Measurements from ENCODE around the gene EOLA1.

Gene EOLA1

DNA sequence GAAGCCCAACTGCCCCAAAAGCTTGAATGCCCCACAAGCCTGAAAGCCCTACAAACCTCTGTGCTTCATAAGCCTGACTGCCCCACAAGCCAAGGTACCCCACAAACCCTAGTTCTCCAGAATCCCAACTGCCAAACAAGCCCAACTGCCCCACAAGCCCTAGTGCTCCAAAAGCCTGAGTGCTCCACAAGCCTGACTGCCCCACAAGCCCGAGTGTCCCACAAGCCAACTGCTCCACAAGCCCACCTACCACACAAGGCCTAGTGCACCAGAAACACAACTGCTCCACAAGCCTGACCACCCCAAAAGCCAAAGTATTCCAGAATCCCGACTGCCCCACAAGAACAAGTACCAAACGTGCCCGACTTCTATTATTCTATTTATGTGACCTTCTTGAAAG, 22.5 kb downstream of the EOLA1 start:
- no peak overlapping the region for H2BK5ac ChIP-seq (ENCODE audit: low read depth, low read length, poor library complexity)
- H2BK12ac ChIP-seq (ENCODE audit: low read length) = no peak overlapping the region
- H3K27me3 ChIP-seq (ENCODE audit: insufficient read depth, low read length) = no peaks in the 10 kb centered on the region
- H3K4me3 ChIP-seq (ENCODE audit: low read depth, low read length) = no peak overlapping the region
- H3K23ac ChIP-seq (ENCODE audit: low read length) = no peak overlapping the region
- H3K36me3 ChIP-seq (ENCODE audit: control insufficient read depth in 1 of 2, insufficient read depth in 2 of 2, low read length in 2 of 2) = no peaks in the 10 kb centered on the region
- no peak overlapping the region for H3K14ac ChIP-seq (ENCODE audit: low read length)
- no peaks in the 10 kb centered on the region for H3K79me1 ChIP-seq (ENCODE audit: low read length)
- DNase-seq = no peak
- no peaks in the 10 kb centered on the region for H3K4me1 ChIP-seq (ENCODE audit: control insufficient read depth in 1 of 2, insufficient read depth in 2 of 2, low read length in 2 of 2)
- no peak overlapping the region for H4K12ac ChIP-seq (ENCODE audit: low read depth, low read length)
- WGBS (ENCODE audit: extremely low coverage, insufficient coverage, insufficient read length) = no CpG with 5 or more reads among the region's 4 CpGs
- H3K27ac ChIP-seq (ENCODE audit: low read depth, low read length) = no peak overlapping the region
- H3K18ac ChIP-seq (ENCODE audit: low read length) = no peak overlapping the region
- no peak overlapping the region for H4K8ac ChIP-seq (ENCODE audit: low read depth, low read length)
- H3K79me2 ChIP-seq (ENCODE audit: control insufficient read depth, insufficient read depth, low read length, poor library complexity) = no peaks in the 10 kb centered on the region
- H3K4ac ChIP-seq (ENCODE audit: low read depth, low read length) = no peak overlapping the region
- H3K9ac ChIP-seq (ENCODE audit: low read length) = no peak overlapping the region
- no peak overlapping the region for H3K4me2 ChIP-seq (ENCODE audit: low read length)
- no peak overlapping the region for H2BK120ac ChIP-seq (ENCODE audit: insufficient read depth, low read length, poor library complexity)
- peaks cover 2% of the 10 kb centered on the region for H3K9me3 ChIP-seq (ENCODE audit: insufficient read depth, low read depth, low read length)
- no peak overlapping the region for H2AK5ac ChIP-seq (ENCODE audit: low read length)
- H4K91ac ChIP-seq (ENCODE audit: low read depth, low read length) = no peak overlapping the region
- H2AFZ ChIP-seq (ENCODE audit: insufficient read depth, low read length, poor library complexity) = no peak overlapping the region

DNA sequence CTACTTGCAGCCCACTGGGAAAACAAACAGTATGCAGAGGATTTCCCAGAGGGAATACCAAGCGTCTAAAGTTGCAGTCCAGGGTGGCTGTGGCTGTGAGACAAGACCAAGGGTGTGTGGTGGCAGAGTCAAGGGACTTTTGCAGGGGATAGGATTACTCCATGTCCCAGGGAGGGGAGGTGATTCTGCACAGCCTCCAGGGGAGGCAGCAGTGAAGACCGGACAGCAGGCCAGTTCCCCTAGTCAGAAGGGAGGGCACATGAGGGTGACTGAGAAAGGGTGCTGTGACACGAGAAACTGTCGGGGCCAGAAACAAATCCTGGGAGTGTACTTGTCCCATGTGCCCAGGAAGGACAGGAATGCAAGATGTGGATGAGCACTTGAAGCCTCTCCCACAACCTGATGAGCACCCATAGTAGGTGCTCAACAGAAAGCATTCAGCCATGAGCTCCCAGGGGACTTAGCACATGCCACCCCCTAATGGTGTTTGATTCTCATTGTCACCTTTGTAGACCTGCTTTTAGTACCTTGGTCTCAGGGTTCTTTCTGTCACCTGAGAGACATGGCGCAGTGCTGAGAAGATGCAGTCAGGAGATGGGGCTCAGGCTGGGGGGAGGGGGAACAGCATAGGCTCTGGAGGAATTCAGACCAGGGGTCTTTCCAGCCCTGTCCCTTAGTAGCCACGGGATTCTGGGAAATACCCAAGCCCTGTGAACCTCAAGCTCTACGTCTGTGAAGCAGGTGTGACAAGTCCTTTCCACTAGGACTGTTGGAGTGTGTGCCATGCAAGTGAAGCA, 27.0 kb downstream of the EOLA1 start:
- Histone ChIP-seq H4K12ac (ENCODE audit: low read depth, low read length) (no peak overlapping the region), H3K9ac (ENCODE audit: low read length) (no peak overlapping the region), H3K9me3 (ENCODE audit: insufficient read depth, low read depth, low read length) (peaks cover 2% of the 10 kb centered on the region), H4K8ac (ENCODE audit: low read depth, low read length) (no peak overlapping the region), H3K4ac (ENCODE audit: low read depth, low read length) (no peak overlapping the region), H3K14ac (ENCODE audit: low read length) (no peak overlapping the region), H2BK12ac (ENCODE audit: low read length) (no peak overlapping the region), H2AFZ (ENCODE audit: insufficient read depth, low read length, poor library complexity) (no peak overlapping the region), H3K4me1 (ENCODE audit: control insufficient read depth in 1 of 2, insufficient read depth in 2 of 2, low read length in 2 of 2) (no peaks in the 10 kb centered on the region), H3K18ac (ENCODE audit: low read length) (no peak overlapping the region), H3K79me1 (ENCODE audit: low read length) (no peaks in the 10 kb centered on the region), H4K91ac (ENCODE audit: low read depth, low read length) (no peak overlapping the region), H3K4me3 (ENCODE audit: low read depth, low read length) (no peak overlapping the region), H3K36me3 (ENCODE audit: control insufficient read depth in 1 of 2, insufficient read depth in 2 of 2, low read length in 2 of 2) (no peaks in the 10 kb centered on the region), H3K79me2 (ENCODE audit: control insufficient read depth, insufficient read depth, low read length, poor library complexity) (no peaks in the 10 kb centered on the region), H3K23ac (ENCODE audit: low read length) (no peak overlapping the region), H3K27ac (ENCODE audit: low read depth, low read length) (no peak overlapping the region), H2BK120ac (ENCODE audit: insufficient read depth, low read length, poor library complexity) (no peak overlapping the region), H2BK5ac (ENCODE audit: low read depth, low read length, poor library complexity) (no peak overlapping the region), H3K27me3 (ENCODE audit: insufficient read depth, low read length) (no peaks in the 10 kb centered on the region), H2AK5ac (ENCODE audit: low read length) (no peak overlapping the region), H3K4me2 (ENCODE audit: low read length) (no peak overlapping the region)
- no CpG with 5 or more reads among the region's 7 CpGs for WGBS (ENCODE audit: extremely low coverage, insufficient coverage, insufficient read length)
- DNase-seq = no peak

DNA sequence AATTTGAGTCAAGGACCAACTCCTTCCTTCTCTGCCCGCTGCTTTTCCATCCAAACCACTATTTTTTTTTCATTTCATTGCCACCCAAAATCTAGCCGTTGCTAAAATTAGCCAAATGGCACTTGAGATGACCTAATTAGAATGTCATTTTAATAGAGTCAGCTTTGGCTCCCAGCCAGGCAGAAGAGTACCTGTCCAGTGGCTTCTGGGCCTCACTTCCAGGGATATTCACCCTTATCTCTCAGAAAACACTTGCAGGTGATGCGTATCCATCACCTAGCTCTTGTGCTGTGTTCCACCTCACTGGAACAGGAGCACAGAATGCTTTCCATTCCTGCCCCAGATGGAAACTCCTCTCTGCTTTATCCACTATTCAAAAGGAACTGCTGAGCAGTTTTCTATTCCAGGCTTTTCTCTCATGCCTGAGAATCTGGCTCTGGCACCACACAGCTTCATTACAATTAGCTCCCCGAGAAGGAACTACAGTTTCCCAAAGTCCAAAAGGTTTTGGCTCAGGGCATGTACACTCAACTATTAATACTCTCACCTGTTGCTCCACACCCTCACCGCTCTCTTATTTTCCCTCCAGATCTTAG, 28.0 kb downstream of the EOLA1 start:
- no peak overlapping the region for H2BK12ac ChIP-seq (ENCODE audit: low read length)
- no peak overlapping the region for H3K9ac ChIP-seq (ENCODE audit: low read length)
- H3K79me1 ChIP-seq (ENCODE audit: low read length) = no peaks in the 10 kb centered on the region

DNA sequence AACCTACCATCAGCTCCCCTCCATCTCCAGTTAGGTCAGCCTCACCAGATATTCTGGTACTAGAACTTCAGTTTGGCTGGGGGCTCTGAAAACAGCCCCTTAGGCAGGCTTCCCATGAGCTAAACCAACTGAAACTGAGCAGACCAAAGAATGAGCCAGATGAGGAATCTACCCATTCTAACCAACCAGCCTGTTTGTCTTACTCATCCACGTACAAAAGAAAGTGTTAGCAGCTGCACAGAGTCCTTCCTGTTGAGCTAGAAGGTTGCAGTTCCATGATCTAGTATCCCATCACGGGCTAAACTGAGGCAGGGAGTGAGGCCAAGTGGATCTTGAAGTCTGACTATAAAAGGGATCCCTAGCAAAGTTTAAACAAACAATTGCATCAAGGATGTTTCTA, 29.0 kb downstream of the EOLA1 start:
- no peak overlapping the region for H3K23ac ChIP-seq (ENCODE audit: low read length)
- no peak overlapping the region for H3K9ac ChIP-seq (ENCODE audit: low read length)
- no peaks in the 10 kb centered on the region for H3K36me3 ChIP-seq (ENCODE audit: control insufficient read depth in 1 of 2, insufficient read depth in 2 of 2, low read length in 2 of 2)
- no peak overlapping the region for H4K8ac ChIP-seq (ENCODE audit: low read depth, low read length)
- H4K91ac ChIP-seq (ENCODE audit: low read depth, low read length) = no peak overlapping the region
- no peak overlapping the region for H3K4me2 ChIP-seq (ENCODE audit: low read length)
- H3K14ac ChIP-seq (ENCODE audit: low read length) = no peak overlapping the region
- no peak overlapping the region for H2BK5ac ChIP-seq (ENCODE audit: low read depth, low read length, poor library complexity)
- no peaks in the 10 kb centered on the region for H3K4me1 ChIP-seq (ENCODE audit: control insufficient read depth in 1 of 2, insufficient read depth in 2 of 2, low read length in 2 of 2)
- H2BK12ac ChIP-seq (ENCODE audit: low read length) = no peak overlapping the region
- no peaks in the 10 kb centered on the region for H3K9me3 ChIP-seq (ENCODE audit: insufficient read depth, low read depth, low read length)
- H2BK120ac ChIP-seq (ENCODE audit: insufficient read depth, low read length, poor library complexity) = no peak overlapping the region
- H3K27ac ChIP-seq (ENCODE audit: low read depth, low read length) = no peak overlapping the region
- H3K27me3 ChIP-seq (ENCODE audit: insufficient read depth, low read length) = no peaks in the 10 kb centered on the region
- no peaks in the 10 kb centered on the region for H3K79me2 ChIP-seq (ENCODE audit: control insufficient read depth, insufficient read depth, low read length, poor library complexity)
- WGBS (ENCODE audit: extremely low coverage, insufficient coverage, insufficient read length) = no CpG with 5 or more reads among the region's 2 CpGs
- H4K12ac ChIP-seq (ENCODE audit: low read depth, low read length) = no peak overlapping the region
- H3K18ac ChIP-seq (ENCODE audit: low read length) = no peak overlapping the region
- no peak overlapping the region for H2AK5ac ChIP-seq (ENCODE audit: low read length)
- no peaks in the 10 kb centered on the region for H3K79me1 ChIP-seq (ENCODE audit: low read length)
- no peak for DNase-seq
- no peak overlapping the region for H3K4ac ChIP-seq (ENCODE audit: low read depth, low read length)
- no peak overlapping the region for H2AFZ ChIP-seq (ENCODE audit: insufficient read depth, low read length, poor library complexity)
- H3K4me3 ChIP-seq (ENCODE audit: low read depth, low read length) = no peak overlapping the region

More for the DNA sequence above, 28.0 kb downstream of the EOLA1 start:
- Histone ChIP-seq H3K27me3 (ENCODE audit: insufficient read depth, low read length) (no peaks in the 10 kb centered on the region), H3K9me3 (ENCODE audit: insufficient read depth, low read depth, low read length) (no peaks in the 10 kb centered on the region), H3K18ac (ENCODE audit: low read length) (no peak overlapping the region), H3K14ac (ENCODE audit: low read length) (no peak overlapping the region), H2AK5ac (ENCODE audit: low read length) (no peak overlapping the region), H3K4me3 (ENCODE audit: low read depth, low read length) (no peak overlapping the region), H2BK5ac (ENCODE audit: low read depth, low read length, poor library complexity) (no peak overlapping the region), H4K91ac (ENCODE audit: low read depth, low read length) (no peak overlapping the region), H3K23ac (ENCODE audit: low read length) (no peak overlapping the region), H4K12ac (ENCODE audit: low read depth, low read length) (no peak overlapping the region), H4K8ac (ENCODE audit: low read depth, low read length) (no peak overlapping the region), H3K79me2 (ENCODE audit: control insufficient read depth, insufficient read depth, low read length, poor library complexity) (no peaks in the 10 kb centered on the region), H3K4ac (ENCODE audit: low read depth, low read length) (no peak overlapping the region), H2AFZ (ENCODE audit: insufficient read depth, low read length, poor library complexity) (no peak overlapping the region), H3K27ac (ENCODE audit: low read depth, low read length) (no peak overlapping the region), H3K36me3 (ENCODE audit: control insufficient read depth in 1 of 2, insufficient read depth in 2 of 2, low read length in 2 of 2) (no peaks in the 10 kb centered on the region), H3K4me1 (ENCODE audit: control insufficient read depth in 1 of 2, insufficient read depth in 2 of 2, low read length in 2 of 2) (no peaks in the 10 kb centered on the region), H2BK120ac (ENCODE audit: insufficient read depth, low read length, poor library complexity) (no peak overlapping the region), H3K4me2 (ENCODE audit: low read length) (no peak overlapping the region)
- no peak for DNase-seq
- no CpG with 5 or more reads among the region's 5 CpGs for WGBS (ENCODE audit: extremely low coverage, insufficient coverage, insufficient read length)
